Transverse colon (tissue), 4 donors: ENCODE measurements around the gene KIF2A. TPM values are rescaled to one million over a fixed set of nuclear protein-coding genes. Genes with fewer than 3 reads are reported as not detected.

Experiments
- DNase-seq: peaks from one replicate; pipeline ENCODE4 v3.0.0-alpha.2; 2019
- H3K27ac ChIP-seq, 4 donors: fragments of 200-600 bp; sonication (generic); 2 replicates each; pipeline ENCODE4 v1.5.1; 2016 to 2018; ENCODE audit warnings: inconsistent platforms in 4 of 4
- H3K27me3 ChIP-seq: fragments of 200-600 bp; sonication (generic); 2 replicates; pipeline ENCODE4 v1.5.1; 2017; ENCODE audit warnings: inconsistent platforms
- H3K36me3 ChIP-seq, 4 donors: fragments of 200-600 bp; sonication (generic); 2 replicates each; pipeline ENCODE4 v1.5.1; 2017 to 2019; ENCODE audit warnings: inconsistent platforms in 4 of 4
- H3K4me1 ChIP-seq, 4 donors: fragments of 200-600 bp; sonication (generic); 2 replicates each; pipeline ENCODE4 v1.5.1; 2017 to 2020; ENCODE audit warnings: inconsistent platforms in 4 of 4
- H3K4me3 ChIP-seq, 4 donors: fragments of 200-600 bp; sonication (generic); 1 replicate in 1 of 4; 2 replicates in 3 of 4; pipeline versions ENCODE4 v1.5.1 to v1.6.1; 2017 to 2019; ENCODE audit warnings: inconsistent platforms in 4 of 4
- H3K9me3 ChIP-seq, 2 donors: fragments of 200-600 bp; sonication (generic); 2 replicates each; pipeline ENCODE4 v1.5.1; 2017 to 2019; ENCODE audit warnings: inconsistent platforms in 2 of 2
- EP300 ChIP-seq: sonication (generic); formaldehyde crosslinking; IDR thresholded peaks from one replicate; pipeline ENCODE4 v1.6.1; 2017; ENCODE audit warnings: antibody characterized with exemption, low read depth
- POLR2A ChIP-seq: fragments of 450-650 bp; IDR thresholded peaks from one replicate; pipeline ENCODE4 v1.6.1; 2016; ENCODE audit warnings: antibody characterized with exemption, mild to moderate bottlenecking, moderate library complexity
- POLR2AphosphoS5 ChIP-seq, 3 donors: sonication (generic); formaldehyde crosslinking; IDR thresholded peaks; one replicate each; pipeline ENCODE4 v1.6.1; 2016; ENCODE audit warnings: antibody characterized with exemption in 3 of 3
- WGBS, 2 donors: methylation state at CpG; one replicate each; pipeline ENCODE4 v1.1.5; 2018; ENCODE audit warnings: low coverage in 1 of 2; 5-methylcytosine and 5-hydroxymethylcytosine counted together
- in situ Hi-C, 4 donors: fragments of 200-750 bp; cut with MboI; loops; one replicate each; pipeline versions ENCODE4 v1.15.0 to v1.15.1; 2017; ENCODE audit warnings: low sequenced_read_pairs in 3 of 4, low pct_ligation_motif_present in 1 of 4, low pct_unique_long_range_greater_than_20kb in 1 of 4
- intact Hi-C: fragments of 100-400 bp; cut with DNase I; formaldehyde crosslinking; loops from one replicate; pipeline ENCODE4 v1.15.1; 2023; ENCODE audit warnings: low total_unique reads
- total RNA-seq, 4 donors: library from RNA; depleted of rRNA; stranded (reverse); fragments of >200 nt; gene quantifications; one replicate each; pipeline ENCODE4 v1.1.0, GENCODE V29; 2016
- TF ChIP-seq, protein P1 (sequence below), 5 experiments: fragments of 200-600 bp in 3 of 5; fragments of 450-650 bp in 2 of 5; sonication (generic) in 3 of 5; IDR thresholded peaks; 1 replicate in 2 of 5; 2 replicates in 3 of 5; pipeline ENCODE4 v1.5.1; 2016 to 2017; ENCODE audit warnings: antibody characterized with exemption in 5 of 5, inconsistent platforms in 3 of 5, mild to moderate bottlenecking in 2 of 5, moderate library complexity in 1 of 5

KIF2A gene
- total RNA-seq, 4 donors from 2014 or later = 15.3 to 61.9 (median 32.7) TPM

DNA sequence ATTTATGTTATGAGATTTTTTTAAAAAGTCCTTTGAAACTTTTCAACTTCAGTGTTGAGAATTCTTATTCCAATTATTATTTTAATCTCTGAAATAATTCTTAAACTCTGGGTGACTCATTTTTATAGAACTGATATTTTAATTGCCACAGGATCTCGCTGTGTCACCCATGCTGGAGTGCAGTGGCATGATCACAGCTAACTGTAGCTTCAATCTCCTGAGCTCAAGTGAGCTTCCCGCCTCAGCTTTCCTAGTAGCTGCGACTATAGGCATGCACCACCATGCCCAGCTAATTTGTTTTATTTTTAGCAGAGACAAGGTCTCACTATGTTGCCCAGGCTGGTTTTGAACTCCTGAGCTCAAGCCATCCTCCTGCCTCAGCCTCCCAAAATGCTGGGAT is 56.7 kb downstream of the KIF2A start:
- Histone ChIP-seq H3K4me3 (no peak overlapping the region), H3K36me3 (peaks cover 0 to 61% (median 19%) of the 10 kb centered on the region in 4 donors), H3K27ac (no peak overlapping the region), H3K9me3 (no peaks in the 10 kb centered on the region), H3K4me1 (no peaks in the 10 kb centered on the region), H3K27me3 (no peaks in the 10 kb centered on the region)
- in situ Hi-C loops (no loop called here), intact Hi-C loops (no loop called here)
- TF ChIP-seq, protein P1, sequence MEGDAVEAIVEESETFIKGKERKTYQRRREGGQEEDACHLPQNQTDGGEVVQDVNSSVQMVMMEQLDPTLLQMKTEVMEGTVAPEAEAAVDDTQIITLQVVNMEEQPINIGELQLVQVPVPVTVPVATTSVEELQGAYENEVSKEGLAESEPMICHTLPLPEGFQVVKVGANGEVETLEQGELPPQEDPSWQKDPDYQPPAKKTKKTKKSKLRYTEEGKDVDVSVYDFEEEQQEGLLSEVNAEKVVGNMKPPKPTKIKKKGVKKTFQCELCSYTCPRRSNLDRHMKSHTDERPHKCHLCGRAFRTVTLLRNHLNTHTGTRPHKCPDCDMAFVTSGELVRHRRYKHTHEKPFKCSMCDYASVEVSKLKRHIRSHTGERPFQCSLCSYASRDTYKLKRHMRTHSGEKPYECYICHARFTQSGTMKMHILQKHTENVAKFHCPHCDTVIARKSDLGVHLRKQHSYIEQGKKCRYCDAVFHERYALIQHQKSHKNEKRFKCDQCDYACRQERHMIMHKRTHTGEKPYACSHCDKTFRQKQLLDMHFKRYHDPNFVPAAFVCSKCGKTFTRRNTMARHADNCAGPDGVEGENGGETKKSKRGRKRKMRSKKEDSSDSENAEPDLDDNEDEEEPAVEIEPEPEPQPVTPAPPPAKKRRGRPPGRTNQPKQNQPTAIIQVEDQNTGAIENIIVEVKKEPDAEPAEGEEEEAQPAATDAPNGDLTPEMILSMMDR (IDR thresholded peaks at IDR 0.05) = no peak
- TF ChIP-seq EP300 (no peak), POLR2A (no peak), POLR2AphosphoS5 (IDR thresholded peaks at IDR 0.05) (no peak)
- WGBS, 2 donors = 99 to 100% methylated on average over 1 to 3 of the region's 3 CpGs
- DNase-seq = no peak

DNA sequence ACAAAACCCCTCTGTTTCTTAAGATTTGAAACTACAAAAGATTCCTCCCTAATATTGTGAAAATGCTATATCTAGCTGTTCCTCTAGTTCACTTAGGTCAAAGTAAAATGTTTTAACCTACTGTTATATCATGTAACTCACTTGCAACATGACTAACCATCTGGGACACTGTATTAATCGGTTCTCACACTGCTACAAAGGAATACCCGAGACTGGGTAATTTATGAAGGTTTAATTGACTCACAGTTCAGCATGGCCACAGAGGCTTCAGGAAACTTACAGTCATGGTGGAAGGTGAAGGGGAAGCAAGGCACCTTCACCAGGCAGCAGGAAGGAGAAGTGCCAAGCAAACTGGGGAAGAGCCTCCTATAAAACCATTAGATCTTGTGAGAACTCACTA is 63.0 kb downstream of the KIF2A start:
- no peaks in the 10 kb centered on the region for H3K27me3 ChIP-seq
- H3K27ac ChIP-seq = no peak overlapping the region
- no peak for TF ChIP-seq EP300
- TF ChIP-seq POLR2AphosphoS5 (IDR thresholded peaks at IDR 0.05) = no peak
- TF ChIP-seq, protein P1 (IDR thresholded peaks at IDR 0.05) = no peak
- TF ChIP-seq POLR2A = no peak
- in situ Hi-C loops (no loop called here), intact Hi-C loops (no loop called here)
- no peaks in the 10 kb centered on the region for H3K4me1 ChIP-seq
- no peaks in the 10 kb centered on the region for H3K9me3 ChIP-seq
- H3K36me3 ChIP-seq = peaks cover 0 to 30% (median 12%) of the 10 kb centered on the region in 4 donors
- no peak for DNase-seq
- 83 to 90% methylated on average over 2 of the region's 2 CpGs for WGBS, 2 donors
- H3K4me3 ChIP-seq = no peak overlapping the region

DNA sequence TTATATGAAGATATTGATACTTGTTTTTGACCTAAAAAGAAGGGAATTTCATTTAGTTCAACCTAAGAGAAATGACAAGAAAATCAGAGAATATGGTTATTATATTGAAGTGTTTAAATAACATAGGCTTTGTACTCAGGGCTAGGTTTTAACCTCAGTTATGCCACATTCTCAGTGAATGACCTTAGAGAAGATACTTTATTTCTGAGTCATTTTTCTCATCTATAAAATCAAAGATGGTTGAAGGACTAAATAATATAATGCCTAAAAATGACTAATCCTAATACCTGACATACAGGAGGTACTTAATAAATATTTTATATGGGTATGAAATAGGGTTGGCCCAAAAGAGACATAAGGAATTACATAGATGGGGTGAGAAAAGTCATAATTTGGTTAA is 65.4 kb downstream of the KIF2A start:
- intact Hi-C loops = no loop called here
- Histone ChIP-seq H3K4me1 (no peaks in the 10 kb centered on the region), H3K9me3 (no peaks in the 10 kb centered on the region), H3K4me3 (no peak overlapping the region), H3K27me3 (no peaks in the 10 kb centered on the region), H3K36me3 (peaks cover 0 to 22% (median 5%) of the 10 kb centered on the region in 4 donors), H3K27ac (no peak overlapping the region)
- DNase-seq = no peak
- TF ChIP-seq POLR2AphosphoS5 (IDR thresholded peaks at IDR 0.05) = no peak
- no peak for TF ChIP-seq EP300
- no peak for TF ChIP-seq POLR2A
- TF ChIP-seq, protein P1 (IDR thresholded peaks at IDR 0.05) = no peak
- in situ Hi-C loops = no loop called here

DNA sequence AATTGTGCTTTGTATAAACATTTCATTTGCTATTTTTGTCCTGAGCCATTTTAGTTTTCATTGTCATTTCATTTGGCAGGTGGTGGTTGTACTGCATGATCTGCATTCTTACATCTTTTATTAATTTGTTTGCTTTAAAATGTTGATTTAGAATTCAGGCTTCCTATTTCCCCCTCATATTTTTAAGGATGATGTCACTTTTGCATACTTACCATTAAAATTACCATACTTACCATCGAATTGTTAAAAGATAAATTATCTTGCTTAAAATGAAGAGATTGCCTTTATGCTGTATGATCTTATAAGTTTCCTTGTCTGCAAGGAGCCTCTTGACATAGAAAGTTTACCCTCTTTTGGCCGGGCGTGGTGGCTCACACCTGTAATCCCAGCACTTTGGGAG is 66.6 kb downstream of the KIF2A start:
- WGBS, 2 donors = 88 to 99% methylated on average over 3 of the region's 3 CpGs
- H3K27me3 ChIP-seq = no peaks in the 10 kb centered on the region
- no peaks in the 10 kb centered on the region for H3K4me1 ChIP-seq
- DNase-seq = no peak
- H3K36me3 ChIP-seq = peaks cover 0 to 24% (median 5%) of the 10 kb centered on the region in 4 donors
- no peak overlapping the region for H3K4me3 ChIP-seq
- in situ Hi-C loops (no loop called here), intact Hi-C loops (no loop called here)
- H3K9me3 ChIP-seq = no peaks in the 10 kb centered on the region
- H3K27ac ChIP-seq = no peak overlapping the region
- TF ChIP-seq POLR2AphosphoS5 (IDR thresholded peaks at IDR 0.05) = no peak
- TF ChIP-seq, protein P1 (IDR thresholded peaks at IDR 0.05) = no peak
- no peak for TF ChIP-seq EP300
